ENCODE measurements around the gene EAF2.

EAF2 gene

DNA sequence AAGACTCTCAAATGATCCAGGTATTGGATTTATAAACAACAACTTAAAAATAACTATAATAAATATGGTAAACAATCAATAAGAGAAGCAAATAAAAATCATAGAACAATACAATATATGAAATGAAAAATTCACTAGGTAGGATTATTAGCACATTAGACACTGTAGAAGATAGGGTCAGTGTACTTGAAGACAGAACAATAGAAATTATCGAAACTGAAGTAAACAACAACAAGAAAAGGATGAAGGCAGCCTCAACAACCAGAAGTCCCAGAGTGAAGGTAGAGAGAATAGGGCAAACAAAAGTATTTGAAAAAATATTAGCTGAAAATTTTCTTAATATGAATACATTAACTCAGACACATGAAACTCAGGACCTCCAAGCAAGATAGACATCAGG is 12.0 kb upstream of the EAF2 start:
- H3K4me3 ChIP-seq (ENCODE audit: low read depth, low read length) = no peak overlapping the region
- H3K4ac ChIP-seq (ENCODE audit: low read depth, low read length) = no peak overlapping the region
- H3K36me3 ChIP-seq (ENCODE audit: control insufficient read depth in 1 of 2, insufficient read depth in 2 of 2, low read length in 2 of 2) = peaks cover 3 to 6% of the 10 kb centered on the region in 2 experiments
- no peaks in the 10 kb centered on the region for H3K9me3 ChIP-seq (ENCODE audit: insufficient read depth, low read depth, low read length)
- no peak overlapping the region for H3K4me2 ChIP-seq (ENCODE audit: low read length)
- H3K23ac ChIP-seq (ENCODE audit: low read length) = no peak overlapping the region
- H3K27ac ChIP-seq (ENCODE audit: low read depth, low read length) = no peak overlapping the region
- no peaks in the 10 kb centered on the region for H3K27me3 ChIP-seq (ENCODE audit: insufficient read depth, low read length)
- no peak overlapping the region for H2BK120ac ChIP-seq (ENCODE audit: insufficient read depth, low read length, poor library complexity)
- no peak overlapping the region for H2AK5ac ChIP-seq (ENCODE audit: low read length)
- no peaks in the 10 kb centered on the region for H3K79me1 ChIP-seq (ENCODE audit: low read length)
- H4K8ac ChIP-seq (ENCODE audit: low read depth, low read length) = no peak overlapping the region
- no CpG with 5 or more reads among the region's 1 CpG for WGBS (ENCODE audit: extremely low coverage, insufficient coverage, insufficient read length)
- H3K14ac ChIP-seq (ENCODE audit: low read length) = no peak overlapping the region
- DNase-seq = no peak
- H3K4me1 ChIP-seq (ENCODE audit: control insufficient read depth in 1 of 2, insufficient read depth in 2 of 2, low read length in 2 of 2) = no peaks in the 10 kb centered on the region
- H2AFZ ChIP-seq (ENCODE audit: insufficient read depth, low read length, poor library complexity) = no peak overlapping the region
- H4K91ac ChIP-seq (ENCODE audit: low read depth, low read length) = no peak overlapping the region
- H3K18ac ChIP-seq (ENCODE audit: low read length) = no peak overlapping the region
- no peak overlapping the region for H2BK5ac ChIP-seq (ENCODE audit: low read depth, low read length, poor library complexity)
- H3K9ac ChIP-seq (ENCODE audit: low read length) = no peak overlapping the region
- H3K79me2 ChIP-seq (ENCODE audit: control insufficient read depth, insufficient read depth, low read length, poor library complexity) = no peaks in the 10 kb centered on the region
- no peak overlapping the region for H2BK12ac ChIP-seq (ENCODE audit: low read length)
- no peak overlapping the region for H4K12ac ChIP-seq (ENCODE audit: low read depth, low read length)

DNA sequence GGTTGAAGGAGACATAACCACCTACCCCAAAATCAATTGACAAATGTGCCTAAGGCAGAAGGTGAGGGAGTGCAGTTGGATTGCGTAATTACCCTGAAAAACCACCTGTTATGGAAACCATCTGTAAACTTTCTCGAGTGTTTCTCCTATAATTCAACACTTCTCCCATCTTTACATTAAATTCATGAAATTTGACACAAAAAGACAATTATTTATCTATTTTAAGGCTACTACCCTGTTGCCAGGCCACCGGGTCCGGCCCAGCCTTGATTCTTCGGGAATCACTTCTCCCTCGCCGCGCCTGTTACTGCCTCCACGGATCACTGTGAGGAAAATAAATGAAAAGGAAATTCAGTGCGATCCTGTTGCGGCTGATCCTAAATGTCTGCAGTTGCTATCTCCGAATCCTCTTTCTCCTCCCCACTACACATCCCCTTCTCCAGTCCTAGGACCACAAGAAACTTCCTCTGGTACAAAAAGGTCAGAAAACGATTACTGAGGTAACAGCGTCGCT is 795 bp upstream of the EAF2 start:
- peaks cover 3% of the 10 kb centered on the region for H3K79me2 ChIP-seq (ENCODE audit: control insufficient read depth, insufficient read depth, low read length, poor library complexity)
- H3K27ac ChIP-seq (ENCODE audit: low read depth, low read length) = no peak overlapping the region
- H2BK5ac ChIP-seq (ENCODE audit: low read depth, low read length, poor library complexity) = peak overlapping the region; percentile 50
- H3K4me1 ChIP-seq (ENCODE audit: control insufficient read depth in 1 of 2, insufficient read depth in 2 of 2, low read length in 2 of 2) = peaks cover 0 to 6% of the 10 kb centered on the region in 2 experiments
- H2AFZ ChIP-seq (ENCODE audit: insufficient read depth, low read length, poor library complexity) = peak overlapping the region; percentile 73
- DNase-seq = peak in 1 of 2 donors; percentile 24
- no peak overlapping the region for H3K18ac ChIP-seq (ENCODE audit: low read length)
- H3K36me3 ChIP-seq (ENCODE audit: control insufficient read depth in 1 of 2, insufficient read depth in 2 of 2, low read length in 2 of 2) = peaks cover 0 to 2% of the 10 kb centered on the region in 2 experiments
- H2AK5ac ChIP-seq (ENCODE audit: low read length) = no peak overlapping the region
- H4K8ac ChIP-seq (ENCODE audit: low read depth, low read length) = peak overlapping the region; percentile 81
- H3K14ac ChIP-seq (ENCODE audit: low read length) = peak overlapping the region; percentile 82
- H3K4me3 ChIP-seq (ENCODE audit: low read depth, low read length) = peak overlapping the region; percentile 79
- peak overlapping the region; percentile 78 for H3K9ac ChIP-seq (ENCODE audit: low read length)
- H2BK12ac ChIP-seq (ENCODE audit: low read length) = peak overlapping the region; percentile 29
- H3K4me2 ChIP-seq (ENCODE audit: low read length) = peak overlapping the region; percentile 100
- H3K4ac ChIP-seq (ENCODE audit: low read depth, low read length) = no peak overlapping the region
- H3K79me1 ChIP-seq (ENCODE audit: low read length) = peaks cover 3% of the 10 kb centered on the region
- no peaks in the 10 kb centered on the region for H3K9me3 ChIP-seq (ENCODE audit: insufficient read depth, low read depth, low read length)
- H4K91ac ChIP-seq (ENCODE audit: low read depth, low read length) = peak overlapping the region; percentile 77
- H3K23ac ChIP-seq (ENCODE audit: low read length) = no peak overlapping the region
- WGBS (ENCODE audit: extremely low coverage, insufficient coverage, insufficient read length) = no CpG with 5 or more reads among the region's 15 CpGs
- no peak overlapping the region for H4K12ac ChIP-seq (ENCODE audit: low read depth, low read length)
- H3K27me3 ChIP-seq (ENCODE audit: insufficient read depth, low read length) = no peaks in the 10 kb centered on the region
- H2BK120ac ChIP-seq (ENCODE audit: insufficient read depth, low read length, poor library complexity) = no peak overlapping the region

DNA sequence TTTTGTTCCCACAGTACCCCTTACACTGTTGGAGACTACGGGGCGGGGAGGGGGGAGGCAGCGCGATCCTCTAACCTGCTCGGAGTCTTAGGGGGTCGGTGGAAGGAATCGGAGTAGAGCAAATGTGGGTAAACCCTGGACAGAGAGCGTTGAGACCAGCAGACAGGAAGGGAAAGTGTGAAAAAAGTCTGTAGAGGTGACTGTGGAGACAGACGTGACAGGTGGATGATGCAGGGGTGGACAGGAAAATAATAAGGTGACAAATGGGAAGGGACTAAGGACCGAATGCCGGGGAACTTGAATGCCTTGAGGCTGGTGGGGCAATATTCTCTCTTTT is 424 bp downstream of the EAF2 start:
- peak overlapping the region; percentile 100 for H3K4me2 ChIP-seq (ENCODE audit: low read length)
- no peak overlapping the region for H4K12ac ChIP-seq (ENCODE audit: low read depth, low read length)
- H2AFZ ChIP-seq (ENCODE audit: insufficient read depth, low read length, poor library complexity) = peak overlapping the region; percentile 89
- H3K9me3 ChIP-seq (ENCODE audit: insufficient read depth, low read depth, low read length) = no peaks in the 10 kb centered on the region
- no CpG with 5 or more reads among the region's 11 CpGs for WGBS (ENCODE audit: extremely low coverage, insufficient coverage, insufficient read length)
- H3K18ac ChIP-seq (ENCODE audit: low read length) = no peak overlapping the region
- no peak overlapping the region for H3K27ac ChIP-seq (ENCODE audit: low read depth, low read length)
- peak overlapping the region; percentile 45 for H3K9ac ChIP-seq (ENCODE audit: low read length)
- DNase-seq = peak in 1 of 2 donors; percentile 5
- H3K27me3 ChIP-seq (ENCODE audit: insufficient read depth, low read length) = no peaks in the 10 kb centered on the region
- H3K4me1 ChIP-seq (ENCODE audit: control insufficient read depth in 1 of 2, insufficient read depth in 2 of 2, low read length in 2 of 2) = peaks cover 0 to 6% of the 10 kb centered on the region in 2 experiments
- no peak overlapping the region for H2BK120ac ChIP-seq (ENCODE audit: insufficient read depth, low read length, poor library complexity)
- H4K91ac ChIP-seq (ENCODE audit: low read depth, low read length) = no peak overlapping the region
- peaks cover 3% of the 10 kb centered on the region for H3K79me1 ChIP-seq (ENCODE audit: low read length)
- peak overlapping the region; percentile 33 for H4K8ac ChIP-seq (ENCODE audit: low read depth, low read length)
- peak overlapping the region; percentile 24 for H3K14ac ChIP-seq (ENCODE audit: low read length)
- H3K4ac ChIP-seq (ENCODE audit: low read depth, low read length) = no peak overlapping the region
- H2BK12ac ChIP-seq (ENCODE audit: low read length) = no peak overlapping the region
- no peak overlapping the region for H2BK5ac ChIP-seq (ENCODE audit: low read depth, low read length, poor library complexity)
- no peak overlapping the region for H3K23ac ChIP-seq (ENCODE audit: low read length)
- no peak overlapping the region for H2AK5ac ChIP-seq (ENCODE audit: low read length)
- H3K79me2 ChIP-seq (ENCODE audit: control insufficient read depth, insufficient read depth, low read length, poor library complexity) = peaks cover 3% of the 10 kb centered on the region
- H3K4me3 ChIP-seq (ENCODE audit: low read depth, low read length) = peak overlapping the region; percentile 76
- peaks cover 0 to 2% of the 10 kb centered on the region in 2 experiments for H3K36me3 ChIP-seq (ENCODE audit: control insufficient read depth in 1 of 2, insufficient read depth in 2 of 2, low read length in 2 of 2)

DNA sequence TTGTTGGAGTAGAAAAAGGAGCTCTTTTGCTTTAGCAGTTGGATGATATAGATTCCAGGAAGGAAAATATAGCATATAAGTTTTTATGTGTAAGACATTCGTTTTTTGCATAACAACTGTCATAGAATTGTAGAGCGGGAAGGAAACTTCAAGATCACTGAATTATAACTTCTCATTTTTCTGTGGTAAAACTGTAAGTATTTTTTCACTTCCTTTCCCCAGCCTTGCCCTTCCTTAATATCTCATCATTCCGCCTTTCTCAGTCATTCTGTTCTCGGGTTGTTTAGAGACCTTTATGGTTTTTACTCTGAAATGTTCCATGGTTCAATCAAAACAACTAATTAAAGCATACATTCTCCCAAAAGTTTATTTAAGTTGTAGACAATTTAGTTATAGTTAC is 1.1 kb downstream of the EAF2 start:
- Histone ChIP-seq H3K36me3 (ENCODE audit: control insufficient read depth in 1 of 2, insufficient read depth in 2 of 2, low read length in 2 of 2) (peaks cover 0 to 2% of the 10 kb centered on the region in 2 experiments), H4K8ac (ENCODE audit: low read depth, low read length) (no peak overlapping the region), H3K18ac (ENCODE audit: low read length) (no peak overlapping the region), H3K14ac (ENCODE audit: low read length) (no peak overlapping the region), H4K12ac (ENCODE audit: low read depth, low read length) (no peak overlapping the region), H2BK120ac (ENCODE audit: insufficient read depth, low read length, poor library complexity) (no peak overlapping the region), H3K79me2 (ENCODE audit: control insufficient read depth, insufficient read depth, low read length, poor library complexity) (peaks cover 3% of the 10 kb centered on the region), H3K4me3 (ENCODE audit: low read depth, low read length) (no peak overlapping the region), H2AK5ac (ENCODE audit: low read length) (no peak overlapping the region), H2BK12ac (ENCODE audit: low read length) (no peak overlapping the region), H3K4me2 (ENCODE audit: low read length) (no peak overlapping the region), H3K79me1 (ENCODE audit: low read length) (peaks cover 3% of the 10 kb centered on the region), H3K9ac (ENCODE audit: low read length) (no peak overlapping the region), H2AFZ (ENCODE audit: insufficient read depth, low read length, poor library complexity) (no peak overlapping the region), H3K23ac (ENCODE audit: low read length) (no peak overlapping the region), H4K91ac (ENCODE audit: low read depth, low read length) (no peak overlapping the region), H3K27ac (ENCODE audit: low read depth, low read length) (no peak overlapping the region), H3K4ac (ENCODE audit: low read depth, low read length) (no peak overlapping the region), H3K9me3 (ENCODE audit: insufficient read depth, low read depth, low read length) (no peaks in the 10 kb centered on the region), H2BK5ac (ENCODE audit: low read depth, low read length, poor library complexity) (no peak overlapping the region), H3K27me3 (ENCODE audit: insufficient read depth, low read length) (no peaks in the 10 kb centered on the region), H3K4me1 (ENCODE audit: control insufficient read depth in 1 of 2, insufficient read depth in 2 of 2, low read length in 2 of 2) (peaks cover 0 to 6% of the 10 kb centered on the region in 2 experiments)
- no peak for DNase-seq
- WGBS (ENCODE audit: extremely low coverage, insufficient coverage, insufficient read length) = no CpG with 5 or more reads among the region's 4 CpGs
